Ovary (tissue), 3 donors: Measurements from ENCODE around the gene CCND1.

Experiments used
- CTCF ChIP-seq, 3 donors: fragments of 450-650 bp in 2 of 3; fragments of 200-600 bp in 1 of 3; IDR thresholded peaks; one replicate each; pipeline versions ENCODE4 v1.5.1 to v1.8.0; 2016 to 2022; ENCODE audit warnings: antibody characterized with exemption in 3 of 3, mild to moderate bottlenecking in 1 of 3
- EP300 ChIP-seq: sonication (generic); formaldehyde crosslinking; IDR thresholded peaks from one replicate; pipeline ENCODE4 v1.6.1; 2017; ENCODE audit warnings: antibody characterized with exemption
- POLR2A ChIP-seq: fragments of 450-650 bp; IDR thresholded peaks from one replicate; pipeline ENCODE4 v1.6.1; 2017; ENCODE audit warnings: antibody characterized with exemption, mild to moderate bottlenecking, moderate library complexity
- donor health status: DM: no; HTN: no; CAD: no.

GRCh38 chr11:69593851-69594250 lies 47.1 kb upstream of the CCND1 start:
- TF ChIP-seq CTCF (IDR thresholded peaks at IDR 0.05) (no peak), POLR2A (no peak), EP300 (no peak)
